Activated T-cell treated with anti-CD3 and anti-CD28 coated beads, Interleukin-2, amount 50 U/mL, for 24 hours (primary cell): Measurements from ENCODE around the gene C2orf80.

Experiments used
- DNase-seq: peaks from one replicate; pipeline ENCODE4 v3.0.0-alpha.2; 2020
- H3K27ac Mint-ChIP-seq: 2 replicates; pipeline ENCODE4 v1.8.0; 2020; ENCODE audit warnings: mild to moderate bottlenecking, mixed read lengths
- H3K27me3 Mint-ChIP-seq: 2 replicates; pipeline ENCODE4 v1.8.0; 2020; ENCODE audit warnings: mixed read lengths
- H3K36me3 Mint-ChIP-seq: 2 replicates; pipeline ENCODE4 v1.8.0; 2020; ENCODE audit warnings: low read depth, mixed read lengths
- H3K4me1 Mint-ChIP-seq: 2 replicates; pipeline ENCODE4 v1.8.0; 2020; ENCODE audit warnings: low read depth, mixed read lengths
- H3K4me3 Mint-ChIP-seq: 2 replicates; pipeline ENCODE4 v1.8.0; 2020; ENCODE audit warnings: mild to moderate bottlenecking, moderate library complexity, mixed read lengths
- H3K9me3 Mint-ChIP-seq: 2 replicates; pipeline ENCODE4 v1.8.0; 2020; ENCODE audit warnings: mixed read lengths

The C2orf80 gene

DNA sequence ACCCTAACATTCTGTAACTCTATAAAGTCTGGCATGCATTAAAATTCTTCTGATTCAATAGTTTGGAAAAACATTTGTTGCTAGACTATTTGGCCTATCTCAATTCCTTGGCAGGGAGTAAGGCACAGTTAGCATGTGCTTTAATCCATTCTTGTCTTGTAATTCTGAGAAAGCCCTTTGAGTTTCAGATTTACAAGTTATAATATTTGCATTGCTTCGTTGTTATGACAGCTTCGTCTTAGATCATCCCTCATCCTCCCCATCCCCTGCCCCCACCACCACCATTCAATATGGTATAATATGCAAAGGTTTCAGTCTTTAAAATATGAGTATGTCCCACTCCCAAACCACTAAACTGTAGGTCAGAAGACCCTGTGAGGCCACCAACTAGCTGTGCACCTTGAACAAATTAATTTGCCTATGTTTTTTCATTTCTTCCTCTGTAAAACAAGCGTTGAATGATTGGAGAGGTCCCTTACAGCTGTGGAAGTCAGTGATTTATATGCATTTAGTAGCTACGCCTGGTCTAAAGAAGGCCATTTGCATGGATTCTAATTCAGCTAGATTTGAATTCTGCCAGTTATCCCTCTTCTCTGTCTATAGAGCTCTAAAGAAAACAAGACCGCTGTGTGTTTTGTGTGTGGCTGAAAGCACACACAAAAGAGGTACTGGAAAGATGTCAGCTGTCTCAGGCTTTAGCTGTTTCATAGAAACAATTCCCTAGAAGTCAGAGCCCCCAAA, 591 bp downstream of the C2orf80 start:
- no peak overlapping the region for H3K4me3 Mint-ChIP-seq
- no peaks in the 10 kb centered on the region for H3K36me3 Mint-ChIP-seq
- peaks cover 3% of the 10 kb centered on the region for H3K4me1 Mint-ChIP-seq
- H3K27ac Mint-ChIP-seq: no peak overlapping the region
- no peak for DNase-seq
- H3K27me3 Mint-ChIP-seq: peaks cover 4% of the 10 kb centered on the region
- no peaks in the 10 kb centered on the region for H3K9me3 Mint-ChIP-seq

DNA sequence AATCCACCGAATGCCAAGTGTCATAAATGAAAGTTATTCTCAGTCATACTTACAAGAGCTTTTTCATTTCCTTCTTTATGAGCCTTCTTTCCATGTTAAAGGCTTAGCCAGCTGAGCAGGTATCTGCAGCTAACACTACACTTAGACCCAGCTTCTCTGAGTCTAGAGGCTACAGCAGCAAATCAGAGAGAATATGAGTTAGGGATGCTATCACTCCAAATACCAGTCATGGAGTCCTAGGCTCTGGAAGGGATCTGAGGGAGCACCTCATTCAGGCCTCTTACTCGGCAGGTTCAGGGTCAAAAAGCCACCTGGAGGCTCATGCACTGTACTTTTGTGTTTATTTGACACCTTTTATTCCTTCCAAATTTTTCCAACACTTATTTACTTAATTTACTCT, 2.9 kb downstream of the C2orf80 start:
- no peak overlapping the region for H3K27ac Mint-ChIP-seq
- no peaks in the 10 kb centered on the region for H3K36me3 Mint-ChIP-seq
- H3K4me3 Mint-ChIP-seq: no peak overlapping the region
- DNase-seq: no peak
- H3K4me1 Mint-ChIP-seq: peaks cover 3% of the 10 kb centered on the region
- peaks cover 17% of the 10 kb centered on the region for H3K27me3 Mint-ChIP-seq
- H3K9me3 Mint-ChIP-seq: no peaks in the 10 kb centered on the region

DNA sequence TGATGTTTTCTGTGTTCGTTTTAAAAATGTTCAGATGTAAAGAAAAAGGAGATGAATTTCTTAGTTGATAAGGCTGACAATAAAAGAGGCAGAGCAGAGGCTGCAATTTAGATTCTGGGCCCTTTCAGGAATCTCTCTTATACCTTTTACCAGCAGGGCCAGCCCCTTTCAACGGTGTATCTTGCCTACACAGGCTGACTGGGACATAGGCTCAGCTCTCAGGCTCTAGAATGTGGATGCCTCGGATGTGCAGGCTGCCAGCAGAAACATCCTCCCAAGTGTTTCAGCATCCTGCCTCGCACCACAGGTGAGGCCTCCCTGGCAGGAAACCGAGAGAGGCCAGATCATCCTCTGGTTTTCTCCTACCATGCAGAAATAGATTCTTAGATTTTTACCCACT, 3.4 kb downstream of the C2orf80 start:
- Mint-ChIP-seq H3K27ac (no peak overlapping the region), H3K27me3 (peaks cover 17% of the 10 kb centered on the region), H3K4me1 (peaks cover 3% of the 10 kb centered on the region), H3K36me3 (no peaks in the 10 kb centered on the region), H3K4me3 (no peak overlapping the region), H3K9me3 (no peaks in the 10 kb centered on the region)
- no peak for DNase-seq

- H3K4me1 Mint-ChIP-seq: peaks cover 3% of the 10 kb centered on the region
- no peaks in the 10 kb centered on the region for H3K9me3 Mint-ChIP-seq
- peaks cover 17% of the 10 kb centered on the region for H3K27me3 Mint-ChIP-seq
- DNase-seq: no peak
- H3K4me3 Mint-ChIP-seq: no peak overlapping the region
- no peak overlapping the region for H3K27ac Mint-ChIP-seq
- H3K36me3 Mint-ChIP-seq: no peaks in the 10 kb centered on the region
These were observed 5.7 kb downstream of the C2orf80 start for GRCh38 chr2:208183972-208184705.

GRCh38 chr2:208183526-208183925, 6.3 kb downstream of the C2orf80 start:
- DNase-seq: no peak
- Mint-ChIP-seq H3K9me3 (no peaks in the 10 kb centered on the region), H3K27ac (no peak overlapping the region)

GRCh38 chr2:208182835-208183234, 7.0 kb downstream of the C2orf80 start:
- Mint-ChIP-seq H3K27ac (no peak overlapping the region), H3K4me3 (no peak overlapping the region), H3K36me3 (no peaks in the 10 kb centered on the region), H3K27me3 (peaks cover 17% of the 10 kb centered on the region), H3K9me3 (no peaks in the 10 kb centered on the region), H3K4me1 (peaks cover 3% of the 10 kb centered on the region)
- no peak for DNase-seq

More at GRCh38 chr2:208183526-208183925, 6.3 kb downstream of the C2orf80 start:
- Mint-ChIP-seq H3K4me3 (no peak overlapping the region), H3K36me3 (no peaks in the 10 kb centered on the region), H3K4me1 (peaks cover 3% of the 10 kb centered on the region), H3K27me3 (peaks cover 17% of the 10 kb centered on the region)

- no peak overlapping the region for H3K27ac Mint-ChIP-seq
- no peak for DNase-seq
- H3K4me1 Mint-ChIP-seq: peaks cover 3% of the 10 kb centered on the region
- H3K36me3 Mint-ChIP-seq: no peaks in the 10 kb centered on the region
- H3K4me3 Mint-ChIP-seq: no peak overlapping the region
- peaks cover 15% of the 10 kb centered on the region for H3K27me3 Mint-ChIP-seq
- H3K9me3 Mint-ChIP-seq: no peaks in the 10 kb centered on the region
These were observed 10.7 kb downstream of the C2orf80 start for GRCh38 chr2:208179028-208179609.

GRCh38 chr2:208175840-208176153, 14.0 kb downstream of the C2orf80 start:
- peaks cover 4% of the 10 kb centered on the region for H3K27me3 Mint-ChIP-seq
- H3K4me1 Mint-ChIP-seq: peaks cover 3% of the 10 kb centered on the region
- no peak for DNase-seq
- H3K36me3 Mint-ChIP-seq: no peaks in the 10 kb centered on the region
- no peak overlapping the region for H3K27ac Mint-ChIP-seq
- no peak overlapping the region for H3K4me3 Mint-ChIP-seq
- H3K9me3 Mint-ChIP-seq: no peaks in the 10 kb centered on the region

- DNase-seq: peak; percentile 57
- Mint-ChIP-seq H3K36me3 (no peaks in the 10 kb centered on the region), H3K9me3 (no peaks in the 10 kb centered on the region), H3K4me1 (peaks cover 3% of the 10 kb centered on the region), H3K27ac (no peak overlapping the region), H3K27me3 (peaks cover 7% of the 10 kb centered on the region), H3K4me3 (no peak overlapping the region)
These were observed 14.6 kb downstream of the C2orf80 start for GRCh38 chr2:208175069-208175839.

DNA sequence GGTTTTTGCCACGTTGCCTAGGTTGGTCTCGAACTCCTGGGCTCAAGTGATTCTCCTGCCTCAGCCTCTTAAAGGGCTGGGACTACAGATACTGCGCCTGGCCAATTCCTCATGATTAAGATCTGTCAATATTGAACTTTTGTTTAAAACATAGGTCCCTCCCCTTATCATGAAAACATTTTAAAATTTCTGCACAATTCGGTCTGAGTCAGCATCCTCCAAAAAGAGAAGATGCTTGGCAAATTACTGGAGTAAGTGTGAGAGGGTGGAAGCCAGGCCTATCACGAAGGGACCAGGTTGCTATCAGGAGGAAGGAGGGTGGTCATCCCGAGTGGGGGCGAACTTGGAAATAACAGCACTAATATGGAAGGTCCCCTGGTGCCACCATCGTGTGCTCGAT, 15.7 kb downstream of the C2orf80 start:
- H3K27ac Mint-ChIP-seq: no peak overlapping the region

GRCh38 chr2:208172125-208172524, 17.7 kb downstream of the C2orf80 start:
- no peak overlapping the region for H3K4me3 Mint-ChIP-seq
- no peaks in the 10 kb centered on the region for H3K9me3 Mint-ChIP-seq
- H3K27me3 Mint-ChIP-seq: peaks cover 10% of the 10 kb centered on the region
- H3K36me3 Mint-ChIP-seq: no peaks in the 10 kb centered on the region
- peaks cover 3% of the 10 kb centered on the region for H3K4me1 Mint-ChIP-seq
- DNase-seq: no peak
- H3K27ac Mint-ChIP-seq: no peak overlapping the region

More for the DNA sequence above, 15.7 kb downstream of the C2orf80 start:
- Mint-ChIP-seq H3K27me3 (peaks cover 9% of the 10 kb centered on the region), H3K4me1 (peaks cover 3% of the 10 kb centered on the region), H3K4me3 (no peak overlapping the region), H3K36me3 (no peaks in the 10 kb centered on the region), H3K9me3 (no peaks in the 10 kb centered on the region)
- DNase-seq: no peak

DNA sequence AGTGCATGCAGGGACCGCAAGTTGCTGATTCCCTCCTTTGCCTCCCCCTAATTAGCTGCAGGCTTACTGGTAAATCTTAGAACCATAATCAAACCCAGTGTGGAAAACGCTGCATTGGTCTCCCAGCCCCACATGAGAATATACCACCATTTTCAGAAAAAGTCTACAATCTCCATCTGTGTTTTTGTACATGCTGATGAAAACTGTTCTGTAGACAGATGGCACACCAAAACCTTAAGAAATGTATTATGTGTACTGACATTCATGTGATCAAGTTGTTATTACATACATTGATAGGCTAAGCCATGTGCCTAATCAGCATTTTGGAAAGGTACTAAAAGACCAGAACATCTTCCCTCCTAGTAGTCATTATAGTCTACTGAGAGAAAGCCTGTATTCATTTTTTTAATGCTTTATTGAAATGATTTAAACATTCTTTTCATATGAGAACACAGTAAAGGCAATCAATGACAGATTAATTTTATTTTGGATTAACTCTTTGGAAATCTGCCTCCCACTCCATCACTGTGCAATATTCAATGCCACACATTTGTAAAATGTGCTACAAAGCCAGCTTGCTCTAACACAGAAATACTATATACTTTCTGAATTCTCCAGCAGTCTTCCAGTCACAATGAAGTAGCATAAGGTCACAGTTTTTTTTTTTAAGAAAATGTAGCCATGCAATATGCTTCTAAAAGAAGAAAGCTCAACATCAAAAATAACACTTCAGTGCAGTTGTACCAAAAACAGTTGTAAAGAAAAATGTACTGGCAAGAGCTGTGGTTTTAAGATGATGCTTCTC, 24.7 kb downstream of the C2orf80 start:
- Mint-ChIP-seq H3K36me3 (no peaks in the 10 kb centered on the region), H3K27me3 (peaks cover 10% of the 10 kb centered on the region), H3K9me3 (no peaks in the 10 kb centered on the region), H3K27ac (no peak overlapping the region), H3K4me3 (no peak overlapping the region), H3K4me1 (no peaks in the 10 kb centered on the region)
- no peak for DNase-seq

DNA sequence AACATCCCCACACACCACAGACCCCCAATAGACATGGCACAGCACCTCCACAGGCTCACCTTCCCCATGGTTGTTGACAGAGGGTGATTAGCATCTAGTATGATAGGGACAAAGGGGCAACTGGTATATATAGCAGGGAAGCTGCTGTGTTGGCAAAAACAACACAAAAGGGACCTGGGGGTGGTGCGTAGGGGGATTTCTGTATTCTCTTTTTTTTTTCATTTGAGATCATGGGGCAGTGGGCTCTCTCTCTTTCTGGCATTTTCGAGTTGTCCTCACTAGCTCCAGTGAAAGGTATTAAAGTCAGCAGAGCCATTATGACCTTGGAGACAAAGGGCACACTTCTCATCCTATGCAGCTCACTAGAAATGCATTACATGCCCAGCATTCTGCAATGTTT, 26.3 kb downstream of the C2orf80 start, which contains the start of gene CRYGA:
CRYGA (minus strand) TSS at position 101 of the 400 bp plus-strand sequence; CDS start at position 68, 33 bp downstream.
- H3K4me1 Mint-ChIP-seq: no peaks in the 10 kb centered on the region
- no peaks in the 10 kb centered on the region for H3K36me3 Mint-ChIP-seq
- H3K9me3 Mint-ChIP-seq: no peaks in the 10 kb centered on the region
- peaks cover 10% of the 10 kb centered on the region for H3K27me3 Mint-ChIP-seq
- H3K27ac Mint-ChIP-seq: no peak within 1 kb of the TSS
- no peak for DNase-seq
- H3K4me3 Mint-ChIP-seq: no peak within 1 kb of the TSS

GRCh38 chr2:208156439-208156838, 33.4 kb downstream of the C2orf80 start:
- Mint-ChIP-seq H3K27ac (no peak overlapping the region), H3K27me3 (peaks cover 3% of the 10 kb centered on the region), H3K36me3 (no peaks in the 10 kb centered on the region), H3K9me3 (no peaks in the 10 kb centered on the region), H3K4me3 (no peak overlapping the region), H3K4me1 (no peaks in the 10 kb centered on the region)
- DNase-seq: no peak
